B cell (primary cell): ENCODE measurements around the gene NIPAL1. TPM values are rescaled to one million over a fixed set of nuclear protein-coding genes. Genes with fewer than 3 reads are reported as not detected.
A peak's percentile ranks its signal among the peaks of the same experiment; 100 is the strongest.

Experiments
- ATAC-seq: fragments of 200-7000 bp; cut with Tn5 transposase; one replicate; pipeline ENCODE4 v1.10.0; 2021; ENCODE audit warnings: low read depth, mild to moderate bottlenecking, moderate number of reproducible peaks, moderate library complexity
- CTCF ChIA-PET: fragments of 350-600 bp; sonication (Branson Sonifier 250); formaldehyde crosslinking; loops from one replicate; lab custom pipeline; 2021; ENCODE audit warnings: antibody characterized with exemption, inconsistent platforms; lab: Charles Lee
- POLR2A ChIA-PET: fragments of 350-600 bp; sonication (Branson Sonifier 250); formaldehyde crosslinking; loops from one replicate; lab custom pipeline; 2021; ENCODE audit warnings: antibody characterized with exemption; lab: Charles Lee
- DNase-seq: peaks from one replicate; pipeline ENCODE4 v3.0.0; 2013
- H2AFZ ChIP-seq: 2 replicates; pipeline ENCODE4 v1.6.1; 2012; ENCODE audit warnings: mild to moderate bottlenecking, low read depth, low read length; ENCODE audit not compliant: insufficient read depth, poor library complexity, severe bottlenecking
- H3K27ac ChIP-seq, 2 donors: 1 replicate in 1 of 2; 2 replicates in 1 of 2; pipeline ENCODE4 v1.5.1; 2012 to 2013; ENCODE audit warnings: low read length in 2 of 2, mild to moderate bottlenecking in 2 of 2, moderate library complexity in 1 of 2
- H3K27me3 ChIP-seq, 4 experiments: fragments of 200-600 bp in 1 of 4; sonication (generic) in 1 of 4; replicated peaks in 1 of 4; 1 replicate in 2 of 4; 2 replicates in 2 of 4; pipeline versions ENCODE4 v1.6.1 to v1.7.0; 2013 to 2016; ENCODE audit warnings: low read length in 3 of 4, mild to moderate bottlenecking in 2 of 4, mixed read lengths in 1 of 4, moderate library complexity in 1 of 4; ENCODE audit not compliant: insufficient read depth in 4 of 4, control insufficient read depth in 3 of 4; ENCODE audit errors: control extremely low read depth in 1 of 4
- H3K36me3 ChIP-seq, 2 experiments: replicated peaks in 1 of 2; 1 replicate in 1 of 2; 2 replicates in 1 of 2; pipeline versions ENCODE4 v1.6.1 to v1.7.1; 2013; ENCODE audit warnings: low read length in 1 of 2; ENCODE audit not compliant: insufficient read depth in 2 of 2, control insufficient read depth in 1 of 2; ENCODE audit errors: control extremely low read depth in 1 of 2, extremely low read depth in 1 of 2
- H3K4me1 ChIP-seq, 2 donors: fragments of 200-600 bp in 1 of 2; sonication (generic) in 1 of 2; 1 replicate in 1 of 2; 2 replicates in 1 of 2; pipeline versions ENCODE4 v1.5.1 to v1.6.1; 2013 to 2017; ENCODE audit warnings: low read length in 2 of 2; ENCODE audit not compliant: control insufficient read depth in 2 of 2, insufficient read depth in 2 of 2
- H3K4me2 ChIP-seq: replicated peaks from 2 replicates; pipeline ENCODE3; 2012; ENCODE audit warnings: mild to moderate bottlenecking, low read depth, low read length; ENCODE audit not compliant: poor library complexity, severe bottlenecking
- H3K4me3 ChIP-seq, 5 experiments: fragments of 200-600 bp in 1 of 5; sonication (generic) in 1 of 5; 1 replicate in 3 of 5; 2 replicates in 2 of 5; pipeline versions ENCODE4 v1.5.1 to v1.7.0; 2011 to 2016; ENCODE audit warnings: low read length in 4 of 5, mild to moderate bottlenecking in 4 of 5, low read depth in 2 of 5, control low read depth in 1 of 5, moderate library complexity in 1 of 5; ENCODE audit not compliant: insufficient read depth in 1 of 5; ENCODE audit errors: control extremely low read depth in 1 of 5, extremely low read depth in 1 of 5
- H3K79me2 ChIP-seq: fragments of 200-600 bp; sonication (generic); one replicate; pipeline ENCODE4 v1.6.0; 2016; ENCODE audit warnings: low read length; ENCODE audit not compliant: control insufficient read depth, insufficient read depth
- H3K9ac ChIP-seq: fragments of 200-600 bp; sonication (generic); 2 replicates; pipeline ENCODE4 v1.6.1; 2017; ENCODE audit warnings: mild to moderate bottlenecking, low read length, moderate library complexity
- H3K9me3 ChIP-seq, 3 donors: one replicate each; pipeline versions ENCODE4 v1.6.1 to v1.7.1; 2013; ENCODE audit warnings: low read length in 2 of 3; ENCODE audit not compliant: control insufficient read depth in 2 of 3, insufficient read depth in 1 of 3; ENCODE audit errors: control extremely low read depth in 1 of 3
- H4K20me1 ChIP-seq: 2 replicates; pipeline ENCODE4 v1.6.0; 2012; ENCODE audit warnings: mild to moderate bottlenecking, low read length; ENCODE audit not compliant: insufficient read depth, control insufficient read depth, poor library complexity, severe bottlenecking
- H3K27ac Mint-ChIP-seq: one replicate; pipeline ENCODE4 v1.8.0; 2021; ENCODE audit warnings: mixed read lengths
- H3K27me3 Mint-ChIP-seq: one replicate; pipeline ENCODE4 v1.8.0; 2021; ENCODE audit warnings: mixed read lengths
- H3K4me1 Mint-ChIP-seq: one replicate; pipeline ENCODE4 v1.8.0; 2021; ENCODE audit warnings: mixed read lengths
- H3K4me3 Mint-ChIP-seq: one replicate; pipeline ENCODE4 v1.8.0; 2021; ENCODE audit warnings: mixed read lengths
- H3K9me3 Mint-ChIP-seq: one replicate; pipeline ENCODE4 v1.8.0; 2022; ENCODE audit warnings: mixed read lengths; ENCODE audit not compliant: insufficient read depth
- EZH2 ChIP-seq: IDR thresholded peaks from 2 replicates; pipeline ENCODE4 v1.6.1; 2012; ENCODE audit warnings: borderline replicate concordance, low read depth, mild to moderate bottlenecking, moderate library complexity, low read length; ENCODE audit not compliant: insufficient read depth, poor library complexity, severe bottlenecking
- WGBS: methylation state at CpG from one replicate; pipeline ENCODE4 v1.1.5; 2013; ENCODE audit warnings: missing lambda C conversion rate; ENCODE audit not compliant: insufficient coverage; 5-methylcytosine and 5-hydroxymethylcytosine counted together
- intact Hi-C: fragments of 100-400 bp; cut with micrococcal nuclease; formaldehyde crosslinking; loops from one replicate; pipeline ENCODE4 v1.10.0; 2022
- polyA plus RNA-seq: library from polyadenylated mRNA; depleted of rRNA; stranded (reverse); fragments of >200 nt; gene quantifications from 2 replicates; pipeline ENCODE4 v1.2.3, GENCODE V29; 2012
- total RNA-seq, 2 donors: library from RNA; stranded (reverse); fragments of 120-200 nt in 1 of 2; gene quantifications; 1 replicate in 1 of 2; 2 replicates in 1 of 2; pipeline versions ENCODE4 v1.2.3 to v1.2.4, GENCODE V29; 2013 to 2022
- TF ChIP-seq, protein P1 (sequence below): fragments of 200-600 bp; IDR thresholded peaks from one replicate; pipeline ENCODE4 v1.8.0; 2022; ENCODE audit warnings: antibody characterized with exemption, mild to moderate bottlenecking

Gene NIPAL1
- total and polyA plus RNA-seq, 2 donors (not counting 1 experiment from before 2014, with no cell fraction given): 0.24 to 1.1 TPM

DNA sequence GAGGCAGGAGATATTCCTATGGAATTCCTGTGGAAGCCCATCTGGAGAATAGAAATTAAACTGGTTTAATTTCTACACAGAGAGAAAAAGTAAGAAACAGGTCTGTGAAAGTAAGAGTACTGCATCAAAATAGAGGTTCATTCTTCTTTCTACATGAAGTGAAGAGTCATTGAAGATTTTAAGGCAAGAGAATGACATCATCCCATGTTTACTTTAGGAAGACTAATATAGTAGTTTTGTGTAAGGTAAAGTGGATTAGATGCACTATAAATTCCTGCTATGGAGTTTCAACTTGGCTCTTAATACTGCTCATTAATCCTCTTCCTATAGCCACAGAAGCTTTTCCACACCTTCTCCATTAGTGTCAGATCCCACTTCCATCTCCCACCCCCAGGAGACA, 47.7 kb upstream of the NIPAL1 start:
- Histone ChIP-seq H3K36me3 (no peaks in the 10 kb centered on the region), H3K4me1 (no peaks in the 10 kb centered on the region), H4K20me1 (no peaks in the 10 kb centered on the region), H3K9ac (no peak overlapping the region), H2AFZ (no peak overlapping the region), H3K9me3 (no peaks in the 10 kb centered on the region), H3K27me3 (no peaks in the 10 kb centered on the region), H3K79me2 (no peaks in the 10 kb centered on the region), H3K4me2 (no peak overlapping the region), H3K4me3 (no peak overlapping the region), H3K27ac (no peak overlapping the region)
- Mint-ChIP-seq H3K27me3 (peaks cover 18% of the 10 kb centered on the region), H3K9me3 (no peaks in the 10 kb centered on the region), H3K4me1 (peaks cover 6% of the 10 kb centered on the region), H3K27ac (no peak overlapping the region), H3K4me3 (no peak overlapping the region)
- ChIA-PET CTCF (no interaction called here), POLR2A (no interaction called here)
- intact Hi-C loops: no loop called here
- DNase-seq (no peak), ATAC-seq (no peak)
- TF ChIP-seq, protein P1, sequence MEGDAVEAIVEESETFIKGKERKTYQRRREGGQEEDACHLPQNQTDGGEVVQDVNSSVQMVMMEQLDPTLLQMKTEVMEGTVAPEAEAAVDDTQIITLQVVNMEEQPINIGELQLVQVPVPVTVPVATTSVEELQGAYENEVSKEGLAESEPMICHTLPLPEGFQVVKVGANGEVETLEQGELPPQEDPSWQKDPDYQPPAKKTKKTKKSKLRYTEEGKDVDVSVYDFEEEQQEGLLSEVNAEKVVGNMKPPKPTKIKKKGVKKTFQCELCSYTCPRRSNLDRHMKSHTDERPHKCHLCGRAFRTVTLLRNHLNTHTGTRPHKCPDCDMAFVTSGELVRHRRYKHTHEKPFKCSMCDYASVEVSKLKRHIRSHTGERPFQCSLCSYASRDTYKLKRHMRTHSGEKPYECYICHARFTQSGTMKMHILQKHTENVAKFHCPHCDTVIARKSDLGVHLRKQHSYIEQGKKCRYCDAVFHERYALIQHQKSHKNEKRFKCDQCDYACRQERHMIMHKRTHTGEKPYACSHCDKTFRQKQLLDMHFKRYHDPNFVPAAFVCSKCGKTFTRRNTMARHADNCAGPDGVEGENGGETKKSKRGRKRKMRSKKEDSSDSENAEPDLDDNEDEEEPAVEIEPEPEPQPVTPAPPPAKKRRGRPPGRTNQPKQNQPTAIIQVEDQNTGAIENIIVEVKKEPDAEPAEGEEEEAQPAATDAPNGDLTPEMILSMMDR: no peak
- no peak for TF ChIP-seq EZH2

DNA sequence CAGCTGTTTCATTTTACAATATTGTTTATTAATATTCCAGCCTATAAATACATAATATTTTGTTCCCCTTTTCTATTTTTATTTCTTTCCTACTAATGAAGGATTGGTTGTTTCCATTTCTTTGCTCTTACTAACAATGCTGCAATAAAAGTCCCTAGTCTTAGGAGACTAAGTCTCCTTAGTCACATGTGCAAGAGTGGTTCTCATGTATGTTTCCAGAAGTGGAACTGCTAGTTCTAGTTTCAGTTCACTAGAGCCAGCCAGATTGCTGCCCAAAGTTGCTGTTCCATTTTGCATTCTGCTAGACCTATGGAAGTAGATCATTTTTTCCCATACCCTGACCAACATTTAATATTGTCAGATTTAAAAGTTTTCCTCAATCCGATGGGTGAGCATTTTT, 44.4 kb upstream of the NIPAL1 start:
- POLR2A ChIA-PET: no interaction called here
- Histone ChIP-seq H2AFZ (no peak overlapping the region), H3K27me3 (no peaks in the 10 kb centered on the region), H3K4me2 (no peak overlapping the region), H3K4me3 (no peak overlapping the region), H3K27ac (no peak overlapping the region), H3K9me3 (no peaks in the 10 kb centered on the region), H3K79me2 (no peaks in the 10 kb centered on the region), H3K9ac (no peak overlapping the region), H4K20me1 (no peaks in the 10 kb centered on the region), H3K4me1 (no peaks in the 10 kb centered on the region), H3K36me3 (no peaks in the 10 kb centered on the region)
- peaks cover 22% of the 10 kb centered on the region for H3K27me3 Mint-ChIP-seq
- H3K4me3 Mint-ChIP-seq: no peak overlapping the region
- WGBS: no CpG with 5 or more reads among the region's 1 CpG
- DNase-seq (peak; percentile 4), ATAC-seq (no peak)
- H3K4me1 Mint-ChIP-seq: peaks cover 6% of the 10 kb centered on the region
- CTCF ChIA-PET: no interaction called here
- TF ChIP-seq EZH2: no peak
- TF ChIP-seq, protein P1: no peak
- intact Hi-C loops: no loop called here
- H3K9me3 Mint-ChIP-seq: no peaks in the 10 kb centered on the region
- no peak overlapping the region for H3K27ac Mint-ChIP-seq
